Karpas-422 (cell line): Measurements from ENCODE around the gene CALY. TPM values are rescaled to one million over a fixed set of nuclear protein-coding genes. Genes with fewer than 3 reads are reported as not detected.

ENCODE experiments used
- DNase-seq: peaks from one replicate; pipeline ENCODE4 v3.0.0-alpha.2; 2015
- H2AFZ ChIP-seq: fragments of 200-600 bp; sonication (generic); 2 replicates; pipeline ENCODE4 v1.6.1; 2014; ENCODE audit warnings: antibody characterized with exemption, low read length, mixed read lengths
- H3K27ac ChIP-seq: fragments of 200-600 bp; sonication (generic); 2 replicates; pipeline ENCODE4 v1.5.1; 2014; ENCODE audit warnings: mild to moderate bottlenecking, low read length, moderate library complexity
- H3K27me3 ChIP-seq: fragments of 200-600 bp; sonication (generic); 2 replicates; pipeline ENCODE4 v1.6.1; 2014; ENCODE audit warnings: low read length, mixed read lengths
- H3K36me3 ChIP-seq: fragments of 200-600 bp; sonication (generic); 2 replicates; pipeline ENCODE4 v1.6.1; 2014; ENCODE audit warnings: low read length, mixed read lengths; ENCODE audit not compliant: insufficient read depth
- H3K4me1 ChIP-seq: fragments of 200-600 bp; sonication (generic); 2 replicates; pipeline ENCODE4 v1.6.1; 2014; ENCODE audit warnings: mild to moderate bottlenecking, low read length, mixed read lengths
- H3K4me2 ChIP-seq: fragments of 200-600 bp; sonication (generic); 2 replicates; pipeline ENCODE4 v1.6.1; 2014; ENCODE audit warnings: low read length, low read depth, mild to moderate bottlenecking; ENCODE audit not compliant: poor library complexity, severe bottlenecking
- H3K4me3 ChIP-seq: fragments of 200-600 bp; sonication (generic); 2 replicates; pipeline ENCODE4 v1.5.1; 2014; ENCODE audit warnings: mild to moderate bottlenecking, antibody characterized with exemption, low read length, mixed read lengths
- H3K79me2 ChIP-seq: fragments of 200-600 bp; sonication (generic); 2 replicates; pipeline ENCODE4 v1.6.1; 2014; ENCODE audit warnings: mild to moderate bottlenecking, low read length, mixed read lengths
- H3K9ac ChIP-seq: fragments of 200-600 bp; sonication (generic); 2 replicates; pipeline ENCODE4 v1.6.0; 2014; ENCODE audit warnings: low read length
- H3K9me2 ChIP-seq: fragments of 200-600 bp; sonication (generic), shearing (Covaris generic); replicated peaks from 2 replicates; pipeline ENCODE4 v1.6.0; 2014; ENCODE audit warnings: mild to moderate bottlenecking, low read length, moderate library complexity; ENCODE audit not compliant: insufficient read depth
- H3K9me3 ChIP-seq: fragments of 300-700, 200-600 bp; sonication (generic); 2 replicates; pipeline ENCODE4 v1.6.1; 2014; ENCODE audit warnings: low read length, mixed read lengths
- H4K20me1 ChIP-seq: fragments of 200-600 bp; sonication (generic); 2 replicates; pipeline ENCODE4 v1.6.1; 2014; ENCODE audit warnings: mild to moderate bottlenecking, antibody characterized with exemption, low read length, low read depth; ENCODE audit not compliant: insufficient read depth
- total RNA-seq: library from RNA; depleted of rRNA; stranded (reverse); fragments of >200 nt; shearing (Covaris generic); gene quantifications from 2 replicates; pipeline ENCODE4 v1.2.3, GENCODE V29; 2014; ENCODE audit warnings: low replicate concordance; rRNA removed

Gene CALY
- total RNA-seq = not detected in 2 replicates

- H3K9ac ChIP-seq = no peak within 1 kb of the TSS
- H3K4me2 ChIP-seq = no peak within 1 kb of the TSS
- H3K27ac ChIP-seq = no peak within 1 kb of the TSS
- no peak for DNase-seq
- H3K36me3 ChIP-seq = no peaks in the 10 kb centered on the region
- H3K4me3 ChIP-seq = no peak within 1 kb of the TSS
- no peaks in the 10 kb centered on the region for H3K79me2 ChIP-seq
- H4K20me1 ChIP-seq = no peaks in the 10 kb centered on the region
- no peaks in the 10 kb centered on the region for H3K9me2 ChIP-seq
- H2AFZ ChIP-seq = no peak within 1 kb of the TSS
- H3K27me3 ChIP-seq = no peaks in the 10 kb centered on the region
- peaks cover 22% of the 10 kb centered on the region for H3K9me3 ChIP-seq
- no peaks in the 10 kb centered on the region for H3K4me1 ChIP-seq
Observed at GRCh38 chr10:133336577-133337369, at the start of gene CALY. Gene CALY, minus strand, starts transcription at chr10:133336896. Its CDS starts 7,907 bp downstream, at chr10:133328989.

- Histone ChIP-seq H3K79me2 (no peaks in the 10 kb centered on the region), H3K36me3 (no peaks in the 10 kb centered on the region), H3K4me1 (peaks cover 20% of the 10 kb centered on the region), H3K4me2 (no peak overlapping the region), H3K27me3 (no peaks in the 10 kb centered on the region), H3K9me3 (no peaks in the 10 kb centered on the region), H2AFZ (no peak overlapping the region), H3K27ac (no peak overlapping the region), H4K20me1 (no peaks in the 10 kb centered on the region), H3K9me2 (no peaks in the 10 kb centered on the region), H3K9ac (no peak overlapping the region), H3K4me3 (no peak overlapping the region)
- DNase-seq = no peak
Observed at GRCh38 chr10:133385214-133385613, 48.5 kb upstream of the CALY start.

GRCh38 chr10:133384071-133384470, 47.4 kb upstream of the CALY start:
- Histone ChIP-seq H3K4me2 (no peak overlapping the region), H3K9me3 (no peaks in the 10 kb centered on the region), H3K9ac (no peak overlapping the region), H3K27ac (no peak overlapping the region), H4K20me1 (no peaks in the 10 kb centered on the region), H3K4me3 (no peak overlapping the region), H2AFZ (no peak overlapping the region), H3K27me3 (no peaks in the 10 kb centered on the region), H3K4me1 (peaks cover 14% of the 10 kb centered on the region), H3K36me3 (no peaks in the 10 kb centered on the region), H3K79me2 (no peaks in the 10 kb centered on the region), H3K9me2 (no peaks in the 10 kb centered on the region)
- DNase-seq = no peak

- peaks cover 13% of the 10 kb centered on the region for H3K4me1 ChIP-seq
- no peak overlapping the region for H3K4me3 ChIP-seq
- no peak overlapping the region for H2AFZ ChIP-seq
- no peaks in the 10 kb centered on the region for H4K20me1 ChIP-seq
- no peaks in the 10 kb centered on the region for H3K27me3 ChIP-seq
- DNase-seq = no peak
- H3K79me2 ChIP-seq = no peaks in the 10 kb centered on the region
- no peak overlapping the region for H3K4me2 ChIP-seq
- no peak overlapping the region for H3K9ac ChIP-seq
- no peak overlapping the region for H3K27ac ChIP-seq
- no peaks in the 10 kb centered on the region for H3K9me3 ChIP-seq
- H3K36me3 ChIP-seq = no peaks in the 10 kb centered on the region
- H3K9me2 ChIP-seq = no peaks in the 10 kb centered on the region
Observed at GRCh38 chr10:133383551-133383950, 46.9 kb upstream of the CALY start.

- no peaks in the 10 kb centered on the region for H3K36me3 ChIP-seq
- no peaks in the 10 kb centered on the region for H3K27me3 ChIP-seq
- no peak overlapping the region for H3K27ac ChIP-seq
- H3K4me3 ChIP-seq = no peak overlapping the region
- peaks cover 17% of the 10 kb centered on the region for H3K4me1 ChIP-seq
- no peaks in the 10 kb centered on the region for H3K9me3 ChIP-seq
- H3K9ac ChIP-seq = no peak overlapping the region
- H2AFZ ChIP-seq = no peak overlapping the region
- no peaks in the 10 kb centered on the region for H4K20me1 ChIP-seq
- no peak for DNase-seq
- no peak overlapping the region for H3K4me2 ChIP-seq
- no peaks in the 10 kb centered on the region for H3K79me2 ChIP-seq
- no peaks in the 10 kb centered on the region for H3K9me2 ChIP-seq
Observed at GRCh38 chr10:133381036-133381435, 44.3 kb upstream of the CALY start.

- Histone ChIP-seq H2AFZ (no peak overlapping the region), H3K27ac (no peak overlapping the region), H3K9ac (no peak overlapping the region), H3K36me3 (no peaks in the 10 kb centered on the region), H3K27me3 (no peaks in the 10 kb centered on the region), H3K79me2 (no peaks in the 10 kb centered on the region), H3K4me2 (no peak overlapping the region), H3K9me3 (no peaks in the 10 kb centered on the region), H3K4me3 (no peak overlapping the region), H3K4me1 (peaks cover 17% of the 10 kb centered on the region), H4K20me1 (no peaks in the 10 kb centered on the region), H3K9me2 (no peaks in the 10 kb centered on the region)
- no peak for DNase-seq
Observed at GRCh38 chr10:133379801-133380666, 43.3 kb upstream of the CALY start.

- peak within 1 kb of the TSS; percentile 64 for H3K4me3 ChIP-seq
- H3K9me3 ChIP-seq = no peaks in the 10 kb centered on the region
- H3K79me2 ChIP-seq = no peaks in the 10 kb centered on the region
- H3K36me3 ChIP-seq = no peaks in the 10 kb centered on the region
- H3K9ac ChIP-seq = peak within 1 kb of the TSS; percentile 67
- peak; percentile 63 for DNase-seq
- peak within 1 kb of the TSS; percentile 43; the same call in 1 of the 2 replicates for H2AFZ ChIP-seq
- no peak within 1 kb of the TSS for H3K27ac ChIP-seq
- H4K20me1 ChIP-seq = no peaks in the 10 kb centered on the region
- peak within 1 kb of the TSS; percentile 67 for H3K4me2 ChIP-seq
- peaks cover 17% of the 10 kb centered on the region for H3K4me1 ChIP-seq
- no peaks in the 10 kb centered on the region for H3K27me3 ChIP-seq
- no peaks in the 10 kb centered on the region for H3K9me2 ChIP-seq
Observed at GRCh38 chr10:133379152-133379800, 42.6 kb upstream of the CALY start, which contains the start of gene PAOX. Gene PAOX, plus strand, starts transcription at chr10:133379262. Its CDS starts 55 bp downstream, at chr10:133379317.
